HG03066 (cell line): ENCODE results near the gene EEF1AKMT2.
A peak's percentile ranks its signal among the peaks of the same experiment; 100 is the strongest.

Experiments
- ATAC-seq: cut with Tn5 transposase; IDR thresholded peaks from one replicate; pipeline ENCODE4 v1.9.1; 2021; ENCODE audit warnings: low read depth; ENCODE audit not compliant: unreplicated experiment

The EEF1AKMT2 gene

GRCh38 chr10:124739119-124739921 lies 52.4 kb downstream of the EEF1AKMT2 start:
- ATAC-seq: no peak

- no peak for ATAC-seq
Observed at GRCh38 chr10:124738441-124738840, 53.2 kb downstream of the EEF1AKMT2 start.

DNA sequence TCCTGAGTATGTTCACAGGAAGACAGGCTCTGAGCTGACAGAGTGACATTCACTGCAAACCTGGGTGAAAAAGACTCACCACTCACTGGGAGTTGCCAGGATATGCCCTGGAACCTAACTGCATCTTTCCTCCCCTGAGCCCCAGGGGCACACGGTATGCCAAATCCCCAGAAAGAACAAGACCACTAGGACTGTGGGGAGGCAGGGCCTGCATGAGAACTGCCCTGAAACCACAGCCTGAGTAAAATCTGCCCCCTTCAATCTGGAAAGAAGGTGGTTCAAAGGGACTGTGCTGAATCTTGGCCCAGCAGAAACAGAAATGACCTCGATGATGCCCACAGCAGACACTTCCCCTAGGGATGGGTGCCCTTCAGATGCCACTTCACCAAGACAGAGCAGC lies 54.0 kb downstream of the EEF1AKMT2 start:
- no peak for ATAC-seq

DNA sequence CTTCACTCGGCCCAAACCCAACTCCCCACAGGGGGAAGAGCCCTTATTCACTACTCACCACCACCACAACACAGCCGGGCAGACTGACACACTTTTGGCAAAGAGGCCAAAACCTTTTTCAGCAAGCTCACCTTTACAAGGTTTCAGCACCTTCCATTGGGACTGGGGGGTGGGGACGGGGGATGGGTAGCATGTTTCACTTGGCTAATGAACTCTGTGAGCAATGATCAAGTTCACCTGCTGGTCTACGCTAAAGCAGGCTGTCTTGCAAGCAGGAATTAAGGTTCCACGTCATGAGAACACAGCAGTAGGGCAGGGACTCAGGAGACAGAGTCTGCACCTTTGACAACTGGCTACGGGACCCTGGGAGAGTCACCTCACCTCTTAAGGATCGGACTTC lies 54.5 kb downstream of the EEF1AKMT2 start:
- no peak for ATAC-seq

DNA sequence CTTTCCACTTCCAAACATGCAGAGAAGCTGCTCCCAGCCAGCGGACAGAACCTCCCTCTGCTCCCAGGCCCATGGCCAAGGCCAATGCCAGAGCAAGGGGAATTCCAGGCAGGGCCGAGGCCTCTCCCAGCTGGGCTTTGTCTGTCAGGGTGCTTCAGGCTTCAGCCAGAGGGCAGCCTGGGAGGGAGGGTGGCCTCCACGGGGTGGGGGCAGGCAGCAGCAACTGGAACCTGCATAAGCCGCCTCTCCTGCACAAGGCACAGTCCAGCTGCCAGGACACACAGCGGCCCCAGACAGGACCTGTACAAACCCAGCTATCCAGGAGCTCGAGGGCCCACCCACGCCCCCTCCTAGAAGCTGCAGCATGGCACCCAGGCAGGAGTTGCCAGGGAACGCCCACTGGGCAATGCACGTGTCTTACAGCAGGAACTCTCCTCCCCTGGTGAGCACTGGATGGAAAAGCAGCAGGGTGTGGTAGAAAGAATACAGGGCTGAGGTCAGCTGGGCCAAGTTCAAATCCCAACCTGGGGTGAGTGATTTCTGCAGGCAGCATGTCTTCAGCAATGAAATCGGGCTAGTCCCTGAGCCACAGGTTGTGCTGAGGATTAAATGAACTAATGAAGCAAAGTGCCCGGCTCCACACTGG lies 55.1 kb downstream of the EEF1AKMT2 start:
- no peak for ATAC-seq

DNA sequence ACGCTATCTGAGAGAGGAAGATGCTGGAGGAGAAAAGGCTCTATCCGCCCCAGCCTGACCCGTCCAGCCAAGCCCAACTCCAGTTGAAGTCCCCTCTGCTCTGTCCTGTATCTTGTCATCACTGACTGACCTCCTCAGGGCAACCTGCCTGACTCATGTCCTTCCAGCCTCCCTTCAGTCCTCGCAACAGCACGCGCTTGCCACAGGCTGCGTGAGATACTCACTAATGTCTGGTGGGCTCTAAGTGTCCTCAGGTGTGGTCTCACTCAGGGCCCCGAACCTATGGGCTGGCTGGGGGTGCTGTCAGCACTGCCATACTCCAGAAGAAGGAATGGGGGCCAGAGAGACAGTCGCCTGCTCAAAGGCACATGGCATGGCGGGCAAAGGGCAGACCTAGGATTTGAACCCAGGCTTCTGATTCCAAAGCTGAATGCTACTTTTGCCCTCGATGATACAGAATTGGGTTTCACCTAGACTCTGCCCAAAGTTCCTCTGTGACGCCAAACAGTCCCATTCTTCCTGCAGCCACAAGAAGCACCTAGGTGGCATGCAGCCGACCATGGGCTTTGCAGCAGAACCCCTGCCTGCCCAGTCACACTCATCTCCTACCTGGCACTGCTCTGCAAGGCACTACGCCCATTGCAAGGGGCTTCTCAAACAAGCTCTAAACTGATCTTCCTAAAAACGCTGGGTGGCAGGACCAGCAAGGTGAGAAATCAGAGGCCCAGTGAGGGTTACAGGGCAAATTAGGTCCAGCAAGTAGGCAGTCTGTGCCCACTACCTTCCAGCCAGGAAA lies 56.0 kb downstream of the EEF1AKMT2 start:
- no peak for ATAC-seq

GRCh38 chr10:124734311-124735166 lies 57.1 kb downstream of the EEF1AKMT2 start:
- no peak for ATAC-seq

DNA sequence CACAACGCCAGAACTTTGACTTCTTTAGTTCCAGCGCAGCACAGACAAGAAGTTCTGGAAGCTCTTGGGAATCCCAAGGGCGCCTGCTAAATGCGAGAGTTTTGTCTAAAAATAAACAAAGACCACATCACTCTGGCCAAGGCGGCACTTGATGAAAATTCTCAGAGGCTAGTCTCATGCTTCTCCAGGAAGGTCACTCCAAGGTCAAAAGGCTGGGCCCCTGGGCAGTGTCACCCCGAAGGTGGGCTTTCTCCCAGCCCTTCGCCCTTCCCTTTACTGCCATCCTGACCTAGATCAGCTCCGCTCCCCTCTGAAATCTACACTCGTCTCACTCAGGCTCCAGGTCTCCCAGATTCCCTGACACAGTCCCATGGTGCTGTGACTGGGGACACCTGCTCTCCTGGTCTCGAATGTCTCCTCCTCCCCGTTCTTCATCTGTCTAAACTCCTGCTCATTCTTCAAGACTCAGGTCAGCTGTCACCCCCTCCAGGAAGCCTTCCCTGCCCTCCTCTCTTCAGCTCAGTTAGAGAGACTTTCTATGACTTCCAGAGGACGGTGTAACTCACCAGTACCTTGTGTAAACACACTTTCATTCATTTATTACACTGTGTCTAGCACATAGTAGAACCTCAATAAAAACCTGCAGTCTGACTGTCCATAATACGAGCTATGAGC lies 58.0 kb downstream of the EEF1AKMT2 start:
- ATAC-seq: no peak

- ATAC-seq: peak; percentile 68
Observed at GRCh38 chr10:124732931-124733570, 58.6 kb downstream of the EEF1AKMT2 start.

GRCh38 chr10:124731551-124731950 lies 60.1 kb downstream of the EEF1AKMT2 start:
- no peak for ATAC-seq

DNA sequence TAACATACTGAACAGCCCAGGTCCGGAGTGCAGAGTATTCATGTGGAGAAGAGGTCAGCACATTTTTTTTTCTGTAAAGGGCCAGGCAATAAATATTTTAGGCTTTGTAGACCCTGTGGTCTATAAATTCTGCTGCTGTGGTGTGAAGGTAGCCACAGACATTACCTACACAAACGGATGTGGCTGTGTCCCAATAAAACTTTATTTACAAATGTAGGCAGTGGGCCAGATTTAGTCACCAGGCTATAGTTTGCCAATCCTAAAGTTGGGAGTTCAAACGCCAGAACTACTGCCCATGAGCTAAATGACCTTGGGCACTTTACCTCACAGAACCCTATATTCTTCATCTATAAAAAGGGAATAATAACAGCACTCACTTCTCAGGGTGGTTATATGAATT lies 60.9 kb downstream of the EEF1AKMT2 start:
- no peak for ATAC-seq

DNA sequence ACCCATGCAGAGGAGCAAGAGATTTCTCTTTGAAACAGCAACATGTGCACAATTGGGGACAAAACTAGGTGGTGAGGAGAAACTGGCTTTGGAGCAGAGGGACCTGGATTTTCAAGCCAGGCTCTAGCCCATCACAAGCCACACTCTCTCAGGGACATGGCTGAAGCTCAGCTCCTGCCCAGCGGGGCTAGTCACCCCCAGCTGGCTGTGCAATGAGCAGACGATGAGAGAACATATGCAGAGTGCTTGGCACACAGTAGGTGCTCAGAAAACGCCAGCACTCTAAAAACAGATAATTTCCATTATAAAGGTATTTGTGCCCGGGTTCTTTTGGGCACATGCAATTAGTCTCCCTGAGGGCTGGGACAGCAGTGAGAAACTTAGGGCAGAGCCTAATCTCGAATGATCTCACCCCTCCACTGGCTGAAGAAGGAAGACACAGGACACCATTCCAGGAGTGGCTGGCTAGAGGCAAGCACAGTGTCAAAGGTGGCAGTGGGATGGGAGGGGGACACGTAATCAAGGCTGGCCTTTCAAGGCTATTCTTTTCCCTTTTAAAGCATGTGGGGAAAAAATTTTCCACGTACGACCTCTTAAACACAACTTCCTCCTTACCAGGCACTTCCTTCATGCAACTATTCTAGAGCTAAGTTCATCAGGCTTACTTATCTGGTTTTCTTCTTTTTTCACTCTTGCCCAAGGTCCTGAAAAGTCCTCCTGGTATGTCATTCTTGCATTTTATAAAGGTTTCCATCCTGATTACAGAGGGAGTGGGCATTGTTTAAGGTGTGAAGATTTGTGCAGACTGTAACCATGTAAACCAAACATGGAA lies 62.6 kb downstream of the EEF1AKMT2 start:
- no peak for ATAC-seq

DNA sequence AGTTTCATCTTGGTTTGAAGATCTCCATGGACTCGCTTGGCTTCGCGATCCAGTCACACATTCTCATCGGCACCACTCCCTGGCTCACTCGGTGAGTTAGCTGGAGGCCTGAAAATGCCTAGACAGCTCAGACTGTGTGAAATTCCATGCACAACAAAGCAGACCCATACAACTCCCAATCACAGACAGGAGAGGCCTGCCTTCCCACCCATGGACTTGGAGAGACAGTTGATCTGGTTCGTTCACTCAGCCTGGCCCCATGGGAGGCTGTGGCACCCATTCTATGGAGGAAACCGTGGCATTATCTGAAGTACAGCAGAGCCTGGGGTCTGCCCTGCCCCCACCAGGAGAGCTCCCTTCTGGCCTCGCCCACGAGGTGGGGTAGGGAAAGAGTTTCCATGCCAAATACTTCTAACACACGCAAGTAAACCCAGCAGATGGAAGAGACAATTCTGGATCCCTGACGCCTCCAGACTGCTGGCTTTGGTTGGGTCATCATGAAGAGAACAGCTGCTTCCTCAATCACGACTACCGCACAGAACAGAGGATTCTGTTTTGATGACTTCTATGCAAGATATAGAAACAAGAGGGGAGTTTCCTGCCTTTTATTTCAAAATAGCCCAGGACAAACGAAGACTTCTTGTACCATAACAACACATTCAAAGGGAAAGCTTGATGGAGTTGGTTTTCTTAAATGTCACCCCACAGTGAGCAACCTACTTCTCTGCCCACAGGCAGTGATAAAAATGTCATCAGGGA lies 63.4 kb downstream of the EEF1AKMT2 start:
- no peak for ATAC-seq

GRCh38 chr10:124727361-124727960 lies 64.2 kb downstream of the EEF1AKMT2 start:
- no peak for ATAC-seq

DNA sequence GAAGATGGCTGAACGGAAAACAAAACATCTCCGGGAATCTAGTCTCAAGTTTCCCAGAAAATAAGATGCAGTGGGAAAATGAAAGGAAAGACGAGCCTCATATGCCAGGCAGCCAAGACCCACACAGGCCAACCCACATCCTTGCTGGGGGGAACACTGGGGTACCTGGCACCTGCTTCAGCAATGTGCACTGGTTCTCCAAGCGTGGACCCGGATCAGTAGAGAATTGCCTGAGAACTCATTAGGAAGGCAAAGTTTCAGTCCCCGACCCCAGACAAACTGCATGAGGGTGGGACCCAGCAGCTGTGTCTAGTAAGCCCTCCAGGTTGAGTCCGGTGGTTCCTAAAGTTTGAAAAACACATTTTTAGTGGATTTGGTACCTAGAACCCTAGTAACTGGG lies 65.9 kb downstream of the EEF1AKMT2 start:
- no peak for ATAC-seq

- no peak for ATAC-seq
Observed at GRCh38 chr10:124725171-124725631, 66.5 kb downstream of the EEF1AKMT2 start.

GRCh38 chr10:124724279-124725027 lies 67.2 kb downstream of the EEF1AKMT2 start:
- no peak for ATAC-seq
